Epithelial cell of esophagus (primary cell): ENCODE data around the gene WDR35.
A peak's percentile ranks its signal among the peaks of the same experiment; 100 is the strongest.
"Not testable (repeated sequence)": the region's sequence is repeated elsewhere in the genome, so short reads cannot be mapped to it uniquely, and the experiment has no call there.

ENCODE experiments used
- DNase-seq: peaks from one replicate; pipeline ENCODE4 v3.0.0; 2010; ENCODE audit warnings: low read depth
- H3K4me3 ChIP-seq: 2 replicates; pipeline ENCODE4 v1.5.1; 2011; ENCODE audit warnings: mild to moderate bottlenecking, low read length, control low read depth
- CTCF ChIP-seq: IDR thresholded peaks from 2 replicates; pipeline ENCODE4 v1.5.1; 2011; ENCODE audit warnings: low read depth, mild to moderate bottlenecking, low read length, control low read depth, inconsistent platforms; ENCODE audit not compliant: insufficient read depth; ENCODE audit errors: missing control alignments

WDR35 gene

GRCh38 chr2:19933351-19933981 is 56.4 kb downstream of the WDR35 start:
- DNase-seq: peak; percentile 83
- H3K4me3 ChIP-seq: peak overlapping the region; percentile 4
- no peak for TF ChIP-seq CTCF

GRCh38 chr2:19932928-19933327 is 57.0 kb downstream of the WDR35 start:
- peak overlapping the region; percentile 4 for H3K4me3 ChIP-seq
- TF ChIP-seq CTCF: no peak
- DNase-seq: no peak

GRCh38 chr2:19929226-19929625 is 60.7 kb downstream of the WDR35 start:
- H3K4me3 ChIP-seq: no peak overlapping the region
- TF ChIP-seq CTCF: no peak
- peak; percentile 15 for DNase-seq

- DNase-seq: not testable (repeated sequence)
Observed at GRCh38 chr2:19927816-19928215, 62.1 kb downstream of the WDR35 start.

GRCh38 chr2:19924526-19924925 is 65.4 kb downstream of the WDR35 start:
- DNase-seq, H3K4me3 ChIP-seq: not testable (repeated sequence)

More at GRCh38 chr2:19927816-19928215, 62.1 kb downstream of the WDR35 start:
- not testable (repeated sequence) for H3K4me3 ChIP-seq

GRCh38 chr2:19922188-19922587 is 67.7 kb downstream of the WDR35 start:
- not testable (repeated sequence) for H3K4me3 ChIP-seq, DNase-seq

GRCh38 chr2:19916385-19916950 is 73.4 kb downstream of the WDR35 start:
- TF ChIP-seq CTCF: no peak
- DNase-seq: no peak

GRCh38 chr2:19914266-19914975 is 75.5 kb downstream of the WDR35 start:
- H3K4me3 ChIP-seq: no peak overlapping the region
- no peak for DNase-seq
- no peak for TF ChIP-seq CTCF

More at GRCh38 chr2:19916385-19916950, 73.4 kb downstream of the WDR35 start:
- no peak overlapping the region for H3K4me3 ChIP-seq
